ENCODE data around the gene SPDYE4. TPM values are rescaled to one million over a fixed set of nuclear protein-coding genes. Genes with fewer than 3 reads are reported as not detected.

Gene SPDYE4
- total RNA-seq, 1 experiment from 2014 or later, result not detected

- DNase-seq (ENCODE audit: low read depth), result no peak
Observed at GRCh38 chr17:8712698-8713097, 45.6 kb downstream of the SPDYE4 start.

- DNase-seq (ENCODE audit: low read depth), result no peak
Observed at GRCh38 chr17:8711291-8711690, 47.1 kb downstream of the SPDYE4 start.

- DNase-seq (ENCODE audit: low read depth), result no peak
Observed at GRCh38 chr17:8710813-8711212, 47.5 kb downstream of the SPDYE4 start.

- DNase-seq (ENCODE audit: low read depth), result no peak
Observed at GRCh38 chr17:8709006-8709405, 49.3 kb downstream of the SPDYE4 start.

- no peak for DNase-seq (ENCODE audit: low read depth)
Observed at GRCh38 chr17:8708025-8708461, 50.3 kb downstream of the SPDYE4 start.

GRCh38 chr17:8707332-8708024 is 50.9 kb downstream of the SPDYE4 start:
- DNase-seq (ENCODE audit: low read depth), result no peak

- DNase-seq (ENCODE audit: low read depth), result no peak
Observed at GRCh38 chr17:8706431-8706830, 51.9 kb downstream of the SPDYE4 start.

GRCh38 chr17:8705427-8705826 is 52.9 kb downstream of the SPDYE4 start:
- DNase-seq (ENCODE audit: low read depth), result no peak

GRCh38 chr17:8703001-8703400 is 55.3 kb downstream of the SPDYE4 start:
- DNase-seq (ENCODE audit: low read depth), result no peak

- no peak for DNase-seq (ENCODE audit: low read depth)
Observed at GRCh38 chr17:8701754-8702153, 56.6 kb downstream of the SPDYE4 start.

- no peak for DNase-seq (ENCODE audit: low read depth)
Observed at GRCh38 chr17:8701221-8701620, 57.1 kb downstream of the SPDYE4 start.

Other genes starting within 250 kb of the SPDYE4 start
- gene MYH10, start 127.8 kb downstream of the SPDYE4 start, total RNA-seq (2014; rRNA removed; shearing (Covaris generic)), result 18.8 and 21.9 TPM in 2 replicates
- gene CCDC42, start 13.7 kb downstream of the SPDYE4 start, total RNA-seq (2014; rRNA removed; shearing (Covaris generic)), result not detected in 2 replicates
- not detected in 2 replicates for gene MFSD6L, start 40.8 kb upstream of the SPDYE4 start, total RNA-seq (2014; rRNA removed; shearing (Covaris generic))
- gene PIK3R6, start 109.1 kb upstream of the SPDYE4 start, total RNA-seq (2014; rRNA removed; shearing (Covaris generic)), result not detected in 2 replicates
- gene PIK3R5, start 207.2 kb upstream of the SPDYE4 start, total RNA-seq (2014; rRNA removed; shearing (Covaris generic)), result 0.24 and 0.88 TPM in 2 replicates

Data from RPMI7951 (cell line).